Midbrain (tissue), 1 donor: ENCODE measurements around the gene IL32.

Experiments used
- DNase-seq: peaks from one replicate; lab custom pipeline; 2025; lab: John Stamatoyannopoulos, UW

IL32 gene, protein sequence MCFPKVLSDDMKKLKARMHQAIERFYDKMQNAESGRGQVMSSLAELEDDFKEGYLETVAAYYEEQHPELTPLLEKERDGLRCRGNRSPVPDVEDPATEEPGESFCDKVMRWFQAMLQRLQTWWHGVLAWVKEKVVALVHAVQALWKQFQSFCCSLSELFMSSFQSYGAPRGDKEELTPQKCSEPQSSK

DNA sequence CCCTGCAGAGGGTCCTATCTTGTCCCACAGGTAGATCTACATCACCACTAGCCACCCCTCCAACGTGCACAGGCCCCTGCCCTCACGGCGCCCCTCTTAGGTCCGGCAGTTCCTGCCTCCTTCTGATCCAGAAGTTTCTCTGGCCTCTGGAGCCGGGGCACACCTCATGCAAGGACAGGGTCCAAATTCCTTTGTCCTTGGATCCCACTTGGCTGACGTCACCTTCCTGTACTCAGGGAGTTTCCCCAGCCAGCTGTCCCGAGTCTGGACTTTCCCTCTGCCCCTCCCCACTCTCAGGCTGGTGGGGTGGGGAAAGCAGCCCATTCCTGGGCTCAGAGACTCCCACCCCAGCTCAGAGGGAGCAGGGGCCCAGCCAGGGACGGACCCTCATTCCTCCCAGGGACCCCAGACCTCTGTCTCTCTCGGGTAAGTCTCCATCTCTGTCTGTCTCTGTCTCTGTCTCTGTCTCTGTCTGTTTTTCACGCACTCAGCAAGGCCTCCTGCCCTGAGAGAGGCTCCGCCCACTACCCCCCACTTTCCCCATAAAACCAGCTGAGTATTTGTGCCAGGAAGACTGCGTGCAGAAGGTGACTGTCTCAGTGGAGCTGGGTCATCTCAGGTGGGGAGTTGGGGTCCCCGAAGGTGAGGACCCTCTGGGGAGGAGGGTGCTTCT lies at the start of gene IL32:
IL32 (plus strand) TSS at position 572 of the 673 bp plus-strand sequence. CDS start 172 bp downstream, outside the sequence.
- no peak for DNase-seq

DNA sequence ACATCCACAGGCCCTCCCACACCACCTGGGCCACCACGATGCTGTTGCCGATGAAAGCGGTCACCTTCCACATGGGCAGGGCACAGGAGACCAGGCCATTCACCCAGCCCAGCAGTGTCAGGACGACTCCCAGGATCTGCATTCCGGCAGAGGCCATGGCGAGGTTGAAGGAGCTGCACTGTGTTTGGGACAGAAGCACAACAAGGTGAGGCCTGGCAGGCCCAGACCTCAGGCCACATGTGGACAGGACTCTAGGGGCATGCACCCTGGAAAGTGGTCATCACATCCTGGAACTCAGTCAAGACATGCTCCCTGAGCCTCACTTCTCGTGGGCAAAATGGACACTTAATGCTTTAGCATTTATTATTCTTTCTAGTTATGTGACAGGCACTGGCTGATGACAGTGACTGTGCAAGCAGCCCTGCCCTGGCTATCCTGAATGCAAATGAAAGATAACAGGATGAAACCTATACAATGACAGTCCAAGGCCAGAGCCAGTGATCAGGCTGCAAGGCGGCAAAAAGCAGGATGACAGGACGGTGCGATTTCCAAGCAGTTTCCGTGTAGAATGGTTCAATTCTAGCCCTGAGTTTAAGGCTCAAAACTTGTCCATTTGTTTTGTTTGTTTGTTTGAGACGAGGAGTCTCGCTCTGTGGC lies 49.4 kb upstream of the IL32 start:
- DNase-seq: no peak

DNA sequence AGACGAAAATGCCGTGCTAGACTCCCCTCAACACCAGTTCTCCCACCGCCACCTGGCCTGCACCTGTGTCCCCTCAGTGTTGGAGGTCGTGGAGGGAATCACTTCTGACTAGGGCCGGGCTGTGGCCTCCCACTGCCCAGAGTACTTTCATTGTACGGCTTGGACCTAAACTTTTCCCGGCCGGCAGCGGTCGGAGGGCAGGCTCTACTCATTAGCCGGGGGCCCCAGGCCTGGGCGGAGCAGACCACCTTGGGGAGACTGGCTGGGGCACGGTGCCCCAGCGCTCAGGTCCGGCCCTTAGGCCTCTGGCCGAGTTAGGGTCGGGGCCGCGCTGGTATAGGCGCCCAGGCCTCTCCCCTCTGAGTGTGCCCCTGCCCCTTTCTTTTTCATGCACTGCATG lies 48.1 kb upstream of the IL32 start:
- DNase-seq: no peak

DNA sequence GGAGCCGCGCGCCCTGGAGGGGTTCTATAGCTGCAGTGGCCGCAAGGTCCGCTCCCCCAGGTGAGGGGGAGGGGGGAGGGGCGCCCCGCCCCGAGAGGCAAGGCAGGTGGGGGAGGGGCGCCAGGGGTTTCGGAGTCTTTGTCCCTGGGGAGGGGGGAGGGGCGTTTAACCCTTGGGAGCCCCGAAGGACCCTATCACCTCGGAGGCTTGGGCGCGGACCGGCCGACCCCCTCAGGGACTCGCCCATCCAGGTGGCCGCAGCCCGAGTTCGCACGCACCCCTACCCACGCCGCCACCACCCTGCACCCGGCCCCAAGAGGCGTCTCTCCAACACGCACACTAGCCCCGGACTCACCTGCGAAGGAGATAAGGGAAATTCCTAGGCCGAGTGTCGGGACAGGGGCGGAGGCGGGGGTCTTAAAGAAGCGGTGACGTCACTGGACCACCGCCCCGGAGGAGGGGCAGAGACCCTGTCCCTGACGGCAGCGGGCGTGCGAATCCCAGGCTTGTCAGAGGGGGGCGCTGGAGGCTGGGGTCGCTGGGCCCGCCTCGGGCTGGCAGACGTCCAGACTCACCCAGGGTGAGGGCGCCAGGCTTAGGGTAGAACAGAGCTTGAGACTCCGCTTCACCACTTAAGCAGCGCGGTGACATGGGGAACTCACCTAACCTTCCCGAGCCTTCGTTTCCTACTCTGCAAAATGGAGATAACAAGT lies 47.5 kb upstream of the IL32 start, which contains the start of gene CLDN6:
CLDN6 (minus strand) TSS at position 390 of the 713 bp plus-strand sequence. CDS start 2,162 bp downstream, outside the sequence.
- DNase-seq: no peak

DNA sequence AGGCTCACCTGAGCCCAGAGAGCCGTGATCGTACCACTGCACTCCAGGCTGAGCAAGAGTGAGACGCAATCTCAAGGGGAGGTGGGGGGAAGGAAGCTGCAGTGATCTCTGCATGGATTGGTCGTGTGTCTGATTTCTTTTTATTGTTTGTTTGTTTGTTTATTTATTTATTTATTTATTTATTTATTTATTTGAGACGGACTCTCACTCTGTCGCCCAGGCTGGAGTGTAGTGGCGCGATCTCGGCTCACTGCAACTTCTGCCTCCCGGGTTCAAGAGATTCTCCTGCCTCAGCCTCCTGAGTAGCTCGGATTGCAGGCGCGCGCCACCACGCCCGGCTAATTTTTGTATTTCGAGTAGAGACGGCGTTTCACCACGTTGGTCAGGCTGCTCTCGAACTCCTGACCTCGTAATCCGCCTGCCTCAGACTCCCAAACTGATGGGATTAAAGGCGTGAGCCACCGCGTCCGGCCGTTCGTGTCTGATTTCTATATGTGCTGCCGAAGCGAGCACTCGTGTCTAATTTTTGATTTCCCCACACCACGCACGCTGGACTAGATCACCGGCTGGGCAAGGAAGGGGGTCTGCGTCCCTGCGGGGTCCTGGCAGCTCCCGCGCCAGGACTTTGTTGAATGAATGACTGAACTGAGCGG lies 45.7 kb upstream of the IL32 start:
- DNase-seq: no peak

DNA sequence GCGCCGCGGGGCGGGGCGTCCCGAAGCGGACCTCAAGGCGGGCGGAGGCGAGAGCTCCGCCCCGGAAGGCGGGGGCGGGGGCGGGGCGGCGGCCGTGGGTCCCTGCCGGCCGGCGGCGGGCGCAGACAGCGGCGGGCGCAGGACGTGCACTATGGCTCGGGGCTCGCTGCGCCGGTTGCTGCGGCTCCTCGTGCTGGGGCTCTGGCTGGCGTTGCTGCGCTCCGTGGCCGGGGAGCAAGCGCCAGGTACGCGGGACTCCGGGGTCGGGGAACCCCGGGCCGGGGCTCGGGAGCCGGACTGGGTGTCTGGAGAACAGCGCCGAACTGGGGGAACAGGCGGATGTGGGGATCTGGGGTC lies 45.2 kb upstream of the IL32 start, which contains the start of gene TNFRSF12A:
TNFRSF12A (plus strand) TSS at position 122 of the 357 bp plus-strand sequence; CDS start at position 152, 30 bp downstream.
- DNase-seq: peak; percentile 17

DNA sequence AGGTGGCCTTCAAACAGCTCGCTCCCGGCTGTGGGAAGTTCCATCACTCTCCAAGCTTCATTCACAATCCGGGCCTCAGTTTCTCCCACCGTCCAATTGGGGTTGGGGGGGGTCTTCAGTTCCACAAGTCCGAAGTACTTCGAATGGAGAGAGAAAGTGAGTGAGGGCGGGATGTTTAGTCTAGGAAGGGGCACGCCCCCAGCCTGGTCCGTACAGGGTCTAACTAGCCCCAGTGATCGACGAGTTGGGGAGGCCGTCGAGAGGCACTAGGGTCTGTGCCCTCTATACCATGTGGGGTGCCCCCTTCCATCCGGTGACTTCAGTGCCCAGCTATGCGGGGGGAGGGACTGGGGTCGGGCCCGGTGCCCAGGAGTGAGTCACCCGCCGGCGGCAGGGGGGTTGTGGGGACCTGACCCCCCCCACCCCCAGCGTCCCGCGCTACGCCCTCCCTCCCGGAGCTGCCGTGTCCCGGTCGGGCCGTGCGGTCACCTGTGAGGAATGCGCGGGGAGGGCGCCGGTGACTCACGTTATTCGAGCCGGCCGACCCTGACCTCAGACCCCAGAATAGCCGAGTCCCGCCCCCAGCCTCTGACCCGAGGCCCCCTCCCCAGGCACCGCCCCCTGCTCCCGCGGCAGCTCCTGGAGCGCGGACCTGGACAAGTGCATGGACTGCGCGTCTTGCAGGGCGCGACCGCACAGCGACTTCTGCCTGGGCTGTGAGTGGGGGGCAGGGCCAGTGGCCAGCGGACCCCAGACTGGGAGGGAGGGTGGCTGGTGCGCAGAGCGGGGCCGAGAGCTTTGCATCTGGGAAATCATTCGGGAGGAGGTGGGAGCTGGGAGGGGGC lies 44.6 kb upstream of the IL32 start:
- DNase-seq: peak; percentile 26

DNA sequence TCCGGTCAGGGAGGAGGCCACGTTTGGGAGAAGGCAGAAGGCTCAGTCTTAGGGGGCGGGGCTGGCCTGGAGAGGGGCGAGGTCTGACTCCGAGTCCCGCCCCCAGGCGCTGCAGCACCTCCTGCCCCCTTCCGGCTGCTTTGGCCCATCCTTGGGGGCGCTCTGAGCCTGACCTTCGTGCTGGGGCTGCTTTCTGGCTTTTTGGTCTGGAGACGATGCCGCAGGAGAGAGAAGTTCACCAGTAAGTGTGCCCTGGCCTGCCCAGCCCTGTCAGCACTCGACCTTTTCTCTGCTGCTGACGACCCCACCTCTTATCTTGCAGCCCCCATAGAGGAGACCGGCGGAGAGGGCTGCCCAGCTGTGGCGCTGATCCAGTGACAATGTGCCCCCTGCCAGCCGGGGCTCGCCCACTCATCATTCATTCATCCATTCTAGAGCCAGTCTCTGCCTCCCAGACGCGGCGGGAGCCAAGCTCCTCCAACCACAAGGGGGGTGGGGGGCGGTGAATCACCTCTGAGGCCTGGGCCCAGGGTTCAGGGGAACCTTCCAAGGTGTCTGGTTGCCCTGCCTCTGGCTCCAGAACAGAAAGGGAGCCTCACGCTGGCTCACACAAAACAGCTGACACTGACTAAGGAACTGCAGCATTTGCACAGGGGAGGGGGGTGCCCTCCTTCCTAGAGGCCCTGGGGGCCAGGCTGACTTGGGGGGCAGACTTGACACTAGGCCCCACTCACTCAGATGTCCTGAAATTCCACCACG lies 43.8 kb upstream of the IL32 start:
- peak; percentile 19 for DNase-seq

DNA sequence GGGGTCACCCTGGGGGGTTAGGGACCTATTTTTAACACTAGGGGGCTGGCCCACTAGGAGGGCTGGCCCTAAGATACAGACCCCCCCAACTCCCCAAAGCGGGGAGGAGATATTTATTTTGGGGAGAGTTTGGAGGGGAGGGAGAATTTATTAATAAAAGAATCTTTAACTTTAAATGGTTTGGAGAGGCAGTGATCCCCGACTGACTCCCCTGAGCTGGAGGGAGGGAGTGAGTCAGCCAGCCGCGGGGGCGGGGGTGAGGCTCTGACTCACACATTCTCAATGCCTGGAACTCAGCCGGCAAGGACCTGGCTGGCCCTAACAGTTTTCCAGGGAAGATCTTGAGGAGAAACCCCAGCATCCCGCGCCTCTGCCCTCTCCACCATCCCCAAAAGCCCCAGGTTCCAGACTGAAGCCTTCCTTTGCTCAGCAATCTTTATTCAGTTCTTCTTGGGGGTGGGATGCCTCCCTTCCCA lies 43.2 kb upstream of the IL32 start:
- DNase-seq: no peak

DNA sequence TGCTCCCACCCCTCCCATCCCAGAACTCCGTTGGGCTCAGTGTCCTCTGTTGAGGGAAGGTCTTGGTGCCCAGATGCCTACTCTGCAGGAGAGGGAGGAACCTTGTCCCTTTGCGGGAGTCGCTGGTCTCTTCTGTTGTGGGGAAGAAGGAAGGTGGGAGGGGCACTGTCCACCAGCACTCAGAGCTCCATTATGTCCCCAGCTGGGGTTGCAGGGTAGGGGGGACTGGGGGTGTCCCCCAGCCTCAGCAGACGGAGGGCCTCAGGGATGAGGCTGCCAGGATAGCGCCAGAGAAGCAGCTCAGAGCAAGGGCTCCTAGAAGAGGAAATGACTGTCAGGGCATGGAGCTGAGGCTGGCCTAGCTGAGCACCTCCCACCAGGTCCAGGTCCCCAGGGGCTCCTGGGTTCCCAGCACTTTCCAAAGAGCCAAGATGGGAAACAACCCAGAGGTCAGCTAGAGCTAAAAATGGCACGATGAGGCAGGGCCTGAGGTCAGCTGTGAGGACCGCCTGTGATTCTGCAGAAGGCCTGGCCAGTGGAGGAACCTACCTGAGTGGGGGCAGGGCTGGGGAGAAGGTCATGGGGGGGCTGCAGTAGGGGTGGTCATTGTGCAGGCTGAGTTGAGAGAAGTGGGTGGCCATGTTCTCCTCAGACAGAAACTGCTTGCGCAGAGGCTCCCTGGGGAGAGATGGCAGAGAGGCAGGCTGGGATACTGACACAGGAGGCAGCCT lies 42.6 kb upstream of the IL32 start:
- DNase-seq: no peak

DNA sequence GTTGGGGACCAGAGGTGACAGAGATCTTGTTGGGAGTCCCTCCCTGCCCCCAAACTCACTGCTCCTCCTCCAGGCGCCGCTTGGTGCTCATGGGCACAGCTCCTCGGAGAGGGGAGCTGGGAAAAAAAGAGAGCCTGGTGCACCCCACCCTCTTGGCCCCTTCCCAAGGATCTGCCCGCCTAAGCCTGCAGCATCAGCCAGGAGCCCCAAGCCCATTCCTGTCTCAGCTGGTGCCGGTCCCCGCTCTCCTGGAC lies 42.1 kb upstream of the IL32 start:
- peak; percentile 50 for DNase-seq

DNA sequence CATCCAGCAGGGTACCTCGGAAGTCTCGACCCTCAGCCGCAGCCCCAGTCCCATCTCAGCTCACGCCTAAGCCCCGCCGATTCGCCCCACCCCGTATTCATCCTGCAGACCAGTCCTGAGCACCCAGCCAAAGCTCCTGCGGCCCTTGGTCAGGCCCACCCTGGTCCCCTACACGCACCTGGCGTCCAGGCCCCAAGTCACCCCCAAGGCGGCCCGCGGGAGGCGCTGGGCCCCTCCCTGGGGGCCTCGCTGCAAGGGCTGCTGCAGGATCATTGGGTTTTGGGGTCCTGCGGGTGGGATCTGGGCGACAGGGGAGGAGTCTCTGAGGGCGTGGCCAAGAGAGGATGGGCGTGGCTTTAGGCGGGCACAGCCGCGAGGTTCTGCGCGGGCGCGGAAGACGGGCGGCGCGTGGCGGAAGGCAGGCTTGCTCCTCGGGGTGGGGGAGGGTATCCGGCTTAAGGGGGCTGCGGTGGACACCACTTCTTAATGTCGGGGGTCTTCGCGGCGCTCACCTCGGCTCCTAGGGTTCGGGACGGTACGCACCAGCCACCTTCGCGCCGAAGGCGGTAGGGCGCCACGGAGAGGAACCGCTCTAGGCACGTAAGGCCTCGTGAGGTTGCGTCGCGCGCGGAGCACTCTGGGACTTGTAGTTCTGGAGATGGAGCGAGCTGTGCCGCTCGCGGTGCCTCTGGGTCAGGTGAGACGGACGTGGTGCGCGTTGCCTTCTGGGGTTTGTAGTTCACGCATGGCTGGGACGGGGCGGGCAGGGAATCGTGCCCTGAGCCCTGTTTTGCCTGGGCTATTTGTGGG lies 41.6 kb upstream of the IL32 start, which contains the start of the genes HCFC1R1 and THOC6:
HCFC1R1 (minus strand) TSS at position 274 of the 810 bp plus-strand sequence; CDS start at position 273, 1 bp downstream.
THOC6 (plus strand) TSS at position 367 of the 810 bp plus-strand sequence; CDS start at position 659, 292 bp downstream.
- DNase-seq: peak; percentile 98

DNA sequence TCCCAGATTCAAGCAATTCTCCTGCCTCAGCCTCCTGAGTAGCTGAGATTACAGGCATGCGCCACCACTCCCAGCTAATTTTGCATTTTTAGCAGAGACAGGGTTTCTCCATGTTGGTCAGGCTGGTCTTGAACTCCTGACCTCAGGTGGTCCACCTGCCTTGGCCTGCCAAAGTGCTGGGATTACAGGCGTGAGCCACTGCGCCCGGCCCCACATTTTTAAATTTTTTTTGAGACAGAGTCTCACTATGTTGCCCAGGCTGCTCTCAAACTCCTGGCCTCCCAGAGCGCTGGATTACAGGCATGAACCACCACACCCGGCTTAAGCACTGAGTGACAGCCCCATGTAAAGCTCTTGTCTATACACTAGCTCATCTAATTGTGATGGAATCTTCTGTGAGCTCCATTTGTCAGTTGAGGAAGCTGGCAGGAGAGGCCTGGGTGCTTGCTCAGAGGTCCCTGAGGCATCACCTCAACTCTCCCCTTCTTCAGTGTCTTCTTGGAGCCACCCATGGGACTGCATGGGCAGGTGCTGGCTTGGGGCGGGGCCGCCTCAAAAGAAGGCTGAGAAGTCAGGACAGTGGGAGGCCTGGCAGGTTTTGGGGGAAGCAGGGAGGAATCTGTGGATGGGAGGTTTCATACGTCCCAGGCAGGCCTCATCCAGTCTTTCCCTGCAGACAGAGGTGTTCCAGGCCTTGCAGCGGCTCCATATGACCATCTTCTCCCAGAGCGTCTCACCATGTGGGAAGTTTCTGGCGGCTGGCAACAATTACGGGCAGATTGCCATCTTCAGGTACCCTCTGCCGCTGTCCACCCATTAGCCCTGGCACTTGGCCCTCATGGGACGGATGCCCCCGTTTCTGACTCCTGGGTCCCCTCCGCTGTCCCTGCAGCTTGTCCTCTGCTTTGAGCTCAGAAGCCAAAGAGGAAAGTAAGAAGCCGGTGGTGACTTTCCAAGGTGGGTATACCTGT lies 40.1 kb upstream of the IL32 start:
- no peak for DNase-seq

DNA sequence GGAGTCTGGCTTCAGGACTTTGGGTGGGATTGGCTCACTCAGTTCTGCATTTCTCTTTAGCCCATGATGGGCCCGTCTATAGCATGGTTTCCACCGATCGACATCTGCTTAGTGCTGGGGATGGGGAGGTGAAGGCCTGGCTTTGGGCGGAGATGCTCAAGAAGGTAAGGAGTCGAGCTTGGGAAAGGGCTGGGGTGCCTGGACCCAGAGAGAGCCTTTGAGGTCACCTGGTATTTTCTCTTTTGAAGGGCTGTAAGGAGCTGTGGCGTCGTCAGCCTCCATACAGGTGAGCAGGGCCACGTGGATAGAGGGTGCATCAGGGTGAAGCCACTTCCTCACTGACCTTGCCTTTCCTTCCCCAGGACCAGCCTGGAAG lies 39.4 kb upstream of the IL32 start:
- DNase-seq: no peak

DNA sequence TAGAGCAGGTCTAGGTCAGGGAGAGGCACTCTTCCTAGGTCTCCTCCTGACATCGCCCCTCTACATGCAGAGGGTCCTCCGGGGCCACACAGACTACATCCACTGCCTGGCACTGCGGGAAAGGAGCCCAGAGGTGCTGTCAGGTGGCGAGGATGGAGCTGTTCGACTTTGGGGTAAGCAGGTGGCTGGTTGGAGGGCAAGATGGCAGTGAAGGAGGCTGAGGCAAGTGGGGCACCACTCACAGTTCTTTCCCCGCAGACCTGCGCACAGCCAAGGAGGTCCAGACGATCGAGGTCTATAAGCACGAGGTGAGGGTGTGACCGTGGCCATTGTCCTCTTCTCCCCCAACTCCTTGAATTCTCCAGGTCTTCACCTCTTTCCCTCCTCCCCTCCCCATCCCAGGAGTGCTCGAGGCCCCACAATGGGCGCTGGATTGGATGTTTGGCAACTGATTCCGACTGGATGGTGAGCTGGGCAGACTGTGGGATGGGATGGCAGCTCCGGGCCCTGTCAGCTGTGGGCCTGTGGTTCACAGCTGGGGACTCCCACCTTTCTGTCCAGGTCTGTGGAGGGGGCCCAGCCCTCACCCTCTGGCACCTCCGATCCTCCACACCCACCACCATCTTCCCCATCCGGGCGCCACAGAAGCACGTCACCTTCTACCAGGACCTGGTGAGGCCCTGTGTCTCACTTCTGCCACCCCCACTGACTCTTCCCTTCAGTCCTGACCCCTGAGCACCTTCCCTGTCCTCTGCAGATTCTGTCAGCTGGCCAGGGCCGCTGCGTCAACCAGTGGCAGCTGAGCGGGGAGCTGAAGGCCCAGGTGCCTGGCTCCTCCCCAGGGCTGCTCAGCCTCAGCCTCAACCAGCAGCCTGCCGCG lies 38.6 kb upstream of the IL32 start:
- no peak for DNase-seq

DNA sequence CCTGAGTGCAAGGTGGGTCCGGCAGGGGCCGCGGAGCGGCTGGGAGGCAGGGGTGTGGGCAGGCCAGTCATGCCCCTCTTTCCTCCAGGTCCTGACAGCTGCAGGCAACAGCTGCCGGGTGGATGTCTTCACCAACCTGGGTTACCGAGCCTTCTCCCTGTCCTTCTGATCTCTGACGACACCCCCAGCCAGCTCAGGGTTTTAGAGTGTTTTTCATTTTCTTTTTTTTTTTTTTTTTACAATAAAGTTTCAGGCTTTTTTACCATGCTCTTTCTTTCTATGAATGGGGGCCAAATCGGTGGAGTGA lies 38.0 kb upstream of the IL32 start:
- DNase-seq: no peak
